SK-N-SH (cell line): ENCODE data around the gene ABR. TPM values are rescaled to one million over a fixed set of nuclear protein-coding genes. Genes with fewer than 3 reads are reported as not detected.

Experiments used
- CTCF ChIA-PET: fragments of 300-600, 350-600 bp; formaldehyde crosslinking; extraction: SDS; loops from one replicate; lab custom pipeline; 2021; lab: Yijun Ruan, JAX
- POLR2A ChIA-PET: fragments of 350-600 bp; sonication (Branson Sonifier 250); formaldehyde crosslinking; extraction: SDS; loops from one replicate; lab custom pipeline; 2020; ENCODE audit warnings: antibody characterized with exemption, inconsistent platforms; lab: Yijun Ruan, JAX
- DNase-seq: peaks from one replicate; pipeline ENCODE4 v3.0.0; 2012
- H2AFZ ChIP-seq: fragments of 200-600 bp; sonication (generic); 2 replicates; pipeline ENCODE4 v1.8.1; 2016; ENCODE audit warnings: antibody characterized with exemption, mild to moderate bottlenecking, low read depth
- H3F3A ChIP-seq: fragments of 200-600 bp; sonication (generic); replicated peaks from 2 replicates; pipeline ENCODE3; 2016; ENCODE audit warnings: antibody characterized with exemption, mild to moderate bottlenecking; ENCODE audit not compliant: insufficient read depth
- H3K27ac ChIP-seq, 2 experiments: fragments of 200-500 bp in 1 of 2; fragments of 200-600 bp in 1 of 2; sonication (Bioruptor generic) in 1 of 2; sonication (generic), shearing (Covaris generic) in 1 of 2; 2 replicates each; pipeline versions ENCODE4 v1.5.1 to v1.6.1; 2014 to 2016; ENCODE audit warnings: low read depth in 2 of 2, inconsistent platforms in 1 of 2, low read length in 1 of 2, mild to moderate bottlenecking in 1 of 2, mixed read lengths in 1 of 2
- H3K27me3 ChIP-seq: fragments of 200-600 bp; sonication (generic), shearing (Covaris generic); 2 replicates; pipeline ENCODE4 v1.6.1; 2016; ENCODE audit warnings: mixed run types; ENCODE audit not compliant: insufficient read depth
- H3K36me3 ChIP-seq, 2 experiments: fragments of 200-500 bp in 1 of 2; fragments of 200-600 bp in 1 of 2; sonication (Bioruptor generic) in 1 of 2; sonication (generic) in 1 of 2; replicated peaks in 1 of 2; 2 replicates each; pipeline versions ENCODE3 to v1.5.1; 2014 to 2016; ENCODE audit warnings: low read length in 1 of 2, mild to moderate bottlenecking in 1 of 2; ENCODE audit not compliant: insufficient read depth in 2 of 2, control insufficient read depth in 1 of 2
- H3K4me1 ChIP-seq, 2 experiments: fragments of 200-500 bp in 1 of 2; fragments of 200-600 bp in 1 of 2; sonication (Bioruptor generic) in 1 of 2; sonication (generic), shearing (Covaris generic) in 1 of 2; 2 replicates each; pipeline versions ENCODE4 v1.5.1 to v1.6.1; 2014 to 2016; ENCODE audit warnings: low read depth in 1 of 2, low read length in 1 of 2, mixed run types in 1 of 2; ENCODE audit not compliant: insufficient read depth in 2 of 2, control insufficient read depth in 1 of 2
- H3K4me2 ChIP-seq: fragments of 200-600 bp; sonication (generic), shearing (Covaris generic); 2 replicates; pipeline ENCODE4 v1.6.1; 2017; ENCODE audit warnings: mixed run types
- H3K4me3 ChIP-seq, 2 experiments: fragments of 200-500 bp in 1 of 2; fragments of 200-600 bp in 1 of 2; sonication (Bioruptor generic) in 1 of 2; sonication (generic), shearing (Covaris generic) in 1 of 2; 2 replicates each; pipeline versions ENCODE4 v1.5.1 to v1.8.1; 2014 to 2016; ENCODE audit warnings: low read depth in 2 of 2, inconsistent platforms in 1 of 2, low read length in 1 of 2, mild to moderate bottlenecking in 1 of 2, mixed read lengths in 1 of 2, moderate library complexity in 1 of 2
- H3K79me2 ChIP-seq: fragments of 200-600 bp; sonication (generic); 2 replicates; pipeline ENCODE4 v1.8.1; 2017; ENCODE audit warnings: mild to moderate bottlenecking; ENCODE audit not compliant: insufficient read depth
- H3K9ac ChIP-seq: fragments of 200-600 bp; sonication (generic); 2 replicates; pipeline ENCODE4 v1.6.1; 2017; ENCODE audit warnings: mixed run types
- H3K9me2 ChIP-seq: fragments of 200-600 bp; sonication (generic); 2 replicates; pipeline ENCODE4 v1.6.1; 2017; ENCODE audit warnings: mixed run types
- H3K9me3 ChIP-seq: fragments of 200-600 bp; sonication (generic); 2 replicates; pipeline ENCODE4 v1.6.1; 2017; ENCODE audit warnings: mixed run types, mild to moderate bottlenecking, moderate library complexity
- H4K20me1 ChIP-seq: fragments of 200-600 bp; sonication (generic); 2 replicates; pipeline ENCODE4 v1.6.1; 2017; ENCODE audit warnings: mild to moderate bottlenecking, mixed run types; ENCODE audit not compliant: insufficient read depth
- CTCF ChIP-seq: fragments of 200-600 bp; sonication (generic); IDR thresholded peaks from 2 replicates; pipeline ENCODE4 v1.6.1; 2017; ENCODE audit warnings: antibody characterized with exemption, mild to moderate bottlenecking, moderate library complexity
- FOSL2 ChIP-seq: IDR thresholded peaks from 2 replicates; pipeline ENCODE4 v1.4.0; 2012; ENCODE audit warnings: low read depth, mild to moderate bottlenecking, moderate library complexity, borderline replicate concordance
- FOXJ3 ChIP-seq: sonication (generic); formaldehyde crosslinking; IDR thresholded peaks from 2 replicates; pipeline ENCODE4 v1.5.1; 2020; ENCODE audit warnings: mild to moderate bottlenecking, missing genetic modification reagents
- MXI1 ChIP-seq: IDR thresholded peaks from 2 replicates; pipeline ENCODE4 v1.6.1; 2012; ENCODE audit warnings: mild to moderate bottlenecking, low read depth, low read length, improper control_type of control experiment
- RCOR1 ChIP-seq: fragments of 150-350 bp; IDR thresholded peaks from 2 replicates; pipeline ENCODE4 v1.6.1; 2017; ENCODE audit warnings: antibody characterized with exemption, low read length
- REST ChIP-seq: IDR thresholded peaks from 2 replicates; pipeline ENCODE4 v1.6.1; 2012; ENCODE audit warnings: mild to moderate bottlenecking, low read depth, low read length, moderate library complexity
- RFX5 ChIP-seq: IDR thresholded peaks from 2 replicates; pipeline ENCODE4 v1.6.1; 2012; ENCODE audit warnings: mild to moderate bottlenecking, improper control_type of control experiment, low read length
- RXRA ChIP-seq: IDR thresholded peaks from 2 replicates; pipeline ENCODE4 v1.4.0; 2012; ENCODE audit warnings: low read depth, mild to moderate bottlenecking, borderline replicate concordance
- SIN3A ChIP-seq: IDR thresholded peaks from 2 replicates; pipeline ENCODE4 v1.6.1; 2012; ENCODE audit warnings: low read depth, mild to moderate bottlenecking, low read length, moderate library complexity, borderline replicate concordance
- SMC3 ChIP-seq: IDR thresholded peaks from 2 replicates; pipeline ENCODE4 v1.6.1; 2012; ENCODE audit warnings: low read depth, low read length, improper control_type of control experiment
- TAF1 ChIP-seq: IDR thresholded peaks from 2 replicates; pipeline ENCODE4 v1.6.1; 2012; ENCODE audit warnings: low read depth, mild to moderate bottlenecking, low read length, moderate library complexity, borderline replicate concordance
- TCF12 ChIP-seq: IDR thresholded peaks from 2 replicates; pipeline ENCODE4 v1.4.0; 2012
- TEAD4 ChIP-seq: IDR thresholded peaks from 2 replicates; pipeline ENCODE4 v1.4.0; 2012; ENCODE audit warnings: mild to moderate bottlenecking, borderline replicate concordance; ENCODE audit not compliant: insufficient read depth
- YY1 ChIP-seq: IDR thresholded peaks from 2 replicates; pipeline ENCODE4 v1.4.0; 2012; ENCODE audit warnings: low read depth, mild to moderate bottlenecking
- WGBS: methylation state at CpG from one replicate; pipeline ENCODE4 v1.1.6; 2017; ENCODE audit warnings: low lambda C conversion rate; 5-methylcytosine and 5-hydroxymethylcytosine counted together
- polyA plus RNA-seq, 3 experiments: library from polyadenylated mRNA; depleted of rRNA; stranded (reverse); fragments of >200 nt; gene quantifications; 2 replicates each; pipeline ENCODE4 v1.2.3, GENCODE V29; 2012

Gene ABR
- polyA plus RNA-seq, 1 of the 3 experiments (the other 2 are of a cell fraction): 117 TPM

- peaks cover 16% of the 10 kb centered on the region; the same call in 1 of the 2 replicates for H3K27me3 ChIP-seq
- no peaks in the 10 kb centered on the region for H3K36me3 ChIP-seq
- H3K27ac ChIP-seq: no peak overlapping the region
- no peak overlapping the region for H3K9ac ChIP-seq
- H3K79me2 ChIP-seq: peaks cover 5% of the 10 kb centered on the region; the same call in 1 of the 2 replicates
- 29% methylated on average over 8 of the region's 8 CpGs for WGBS
- no peak overlapping the region for H3K4me2 ChIP-seq
- no peaks in the 10 kb centered on the region for H3K9me3 ChIP-seq
- H3K9me2 ChIP-seq: no peaks in the 10 kb centered on the region
- peak; percentile 64 for DNase-seq
- H3K4me1 ChIP-seq: peaks cover 0 to 3% of the 10 kb centered on the region in 2 experiments; a peak in 1 of 4 replicates
- no peak overlapping the region for H2AFZ ChIP-seq
- H4K20me1 ChIP-seq: peaks cover 17% of the 10 kb centered on the region; the same call in 1 of the 2 replicates
- peaks cover 7% of the 10 kb centered on the region for H3F3A ChIP-seq
- H3K4me3 ChIP-seq: no peak overlapping the region
- no peak for TF ChIP-seq TEAD4
- peak; percentile 49; the same call in 1 of the 2 replicates for TF ChIP-seq MXI1
- TF ChIP-seq RCOR1: no peak
- TF ChIP-seq REST: no peak
- CTCF ChIA-PET: interaction anchor here (0.7 to 2.2 kb wide), 6 partner anchors 8 to 129 kb away, joined by 3 to 7 read pairs (median 3); no protein-coding TSS in a partner anchor
- POLR2A ChIA-PET: interaction anchor here (0.6 kb wide), 1 partner anchor 17 kb away, joined by 4 read pairs; no protein-coding TSS in a partner anchor
Observed at GRCh38 chr17:956905-957304, 222.9 kb downstream of the ABR start.

DNA sequence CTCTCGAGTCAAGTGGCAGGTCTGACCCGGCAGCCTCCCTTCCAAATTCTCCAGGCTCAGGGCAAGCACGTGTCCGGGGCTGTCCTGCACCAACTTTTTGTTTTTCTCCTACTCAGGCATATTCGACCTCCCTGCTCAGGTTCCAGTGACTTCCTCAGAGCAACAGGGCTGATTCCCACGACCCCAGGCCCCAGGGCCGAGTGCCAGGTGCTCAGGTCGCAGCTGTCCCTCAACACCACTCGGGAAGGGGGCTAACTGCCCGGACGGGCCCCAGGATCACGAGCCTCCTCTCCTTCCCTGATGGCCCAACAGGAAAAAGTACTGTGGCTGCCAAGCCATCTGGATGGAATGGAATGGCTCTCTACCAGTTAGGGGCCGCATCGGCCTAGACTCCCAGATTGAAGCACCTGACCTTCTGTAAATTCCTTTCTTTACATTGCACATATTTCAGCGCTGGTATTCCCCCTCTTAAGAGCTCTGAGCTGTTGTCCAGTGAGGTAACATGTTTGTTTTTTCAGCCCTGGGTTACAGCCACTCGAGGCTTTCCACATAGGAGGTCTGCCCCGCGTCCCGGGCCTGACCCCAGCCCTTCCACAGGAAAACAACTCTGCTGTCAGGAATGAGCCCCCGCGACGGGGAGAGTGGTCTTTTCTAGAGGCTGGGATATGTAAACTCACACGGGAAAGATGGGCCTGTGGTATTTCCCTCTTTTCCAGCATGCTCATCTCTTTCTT, 225.2 kb downstream of the ABR start:
- peaks cover 6 to 17% of the 10 kb centered on the region in 2 experiments; a peak in 2 of 4 replicates for H3K4me1 ChIP-seq
- H4K20me1 ChIP-seq: peaks cover 17% of the 10 kb centered on the region; the same call in 1 of the 2 replicates
- ChIA-PET CTCF (no interaction called here), POLR2A (no interaction called here)
- H3K9me2 ChIP-seq: no peaks in the 10 kb centered on the region
- H3F3A ChIP-seq: peaks cover 13% of the 10 kb centered on the region
- no peak for DNase-seq
- H3K9me3 ChIP-seq: no peaks in the 10 kb centered on the region
- H3K79me2 ChIP-seq: peaks cover 6% of the 10 kb centered on the region; the same call in 1 of the 2 replicates
- H2AFZ ChIP-seq: no peak overlapping the region
- TF ChIP-seq TAF1: no peak
- no peak for TF ChIP-seq REST
- no peak for TF ChIP-seq TCF12
- TF ChIP-seq RFX5: no peak
- TF ChIP-seq FOSL2: no peak
- TF ChIP-seq FOXJ3 (CRISPR knock-in tag): no peak
- no peak for TF ChIP-seq CTCF
- TF ChIP-seq TEAD4: no peak
- TF ChIP-seq RXRA: no peak
- TF ChIP-seq SIN3A: no peak
- no peak for TF ChIP-seq MXI1
- TF ChIP-seq YY1: no peak
- no peak for TF ChIP-seq SMC3
- TF ChIP-seq RCOR1: no peak
- H3K27ac ChIP-seq: no peak overlapping the region
- WGBS: 50% methylated on average over 19 of the region's 23 CpGs
- H3K36me3 ChIP-seq: no peaks in the 10 kb centered on the region
- peaks cover 23% of the 10 kb centered on the region; the same call in 1 of the 2 replicates for H3K27me3 ChIP-seq
- no peak overlapping the region for H3K4me2 ChIP-seq
- H3K4me3 ChIP-seq: no peak overlapping the region
- no peak overlapping the region for H3K9ac ChIP-seq
